KBM-7 (cell line): ENCODE measurements around the gene SLC13A3.

Source experiments
- DNase-seq: peaks from one replicate; pipeline ENCODE4 v3.0.0-alpha.2; 2015
- in situ Hi-C: fragments of 300-500 bp; cut with MboI; formaldehyde crosslinking; loops from 2 replicates; pipeline ENCODE4 v1.14.3; 2020; ENCODE audit warnings: low sequenced_read_pairs, low pct_unique_long_range_greater_than_20kb, mixed read lengths

The SLC13A3 gene, protein sequence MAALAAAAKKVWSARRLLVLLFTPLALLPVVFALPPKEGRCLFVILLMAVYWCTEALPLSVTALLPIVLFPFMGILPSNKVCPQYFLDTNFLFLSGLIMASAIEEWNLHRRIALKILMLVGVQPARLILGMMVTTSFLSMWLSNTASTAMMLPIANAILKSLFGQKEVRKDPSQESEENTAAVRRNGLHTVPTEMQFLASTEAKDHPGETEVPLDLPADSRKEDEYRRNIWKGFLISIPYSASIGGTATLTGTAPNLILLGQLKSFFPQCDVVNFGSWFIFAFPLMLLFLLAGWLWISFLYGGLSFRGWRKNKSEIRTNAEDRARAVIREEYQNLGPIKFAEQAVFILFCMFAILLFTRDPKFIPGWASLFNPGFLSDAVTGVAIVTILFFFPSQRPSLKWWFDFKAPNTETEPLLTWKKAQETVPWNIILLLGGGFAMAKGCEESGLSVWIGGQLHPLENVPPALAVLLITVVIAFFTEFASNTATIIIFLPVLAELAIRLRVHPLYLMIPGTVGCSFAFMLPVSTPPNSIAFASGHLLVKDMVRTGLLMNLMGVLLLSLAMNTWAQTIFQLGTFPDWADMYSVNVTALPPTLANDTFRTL

DNA sequence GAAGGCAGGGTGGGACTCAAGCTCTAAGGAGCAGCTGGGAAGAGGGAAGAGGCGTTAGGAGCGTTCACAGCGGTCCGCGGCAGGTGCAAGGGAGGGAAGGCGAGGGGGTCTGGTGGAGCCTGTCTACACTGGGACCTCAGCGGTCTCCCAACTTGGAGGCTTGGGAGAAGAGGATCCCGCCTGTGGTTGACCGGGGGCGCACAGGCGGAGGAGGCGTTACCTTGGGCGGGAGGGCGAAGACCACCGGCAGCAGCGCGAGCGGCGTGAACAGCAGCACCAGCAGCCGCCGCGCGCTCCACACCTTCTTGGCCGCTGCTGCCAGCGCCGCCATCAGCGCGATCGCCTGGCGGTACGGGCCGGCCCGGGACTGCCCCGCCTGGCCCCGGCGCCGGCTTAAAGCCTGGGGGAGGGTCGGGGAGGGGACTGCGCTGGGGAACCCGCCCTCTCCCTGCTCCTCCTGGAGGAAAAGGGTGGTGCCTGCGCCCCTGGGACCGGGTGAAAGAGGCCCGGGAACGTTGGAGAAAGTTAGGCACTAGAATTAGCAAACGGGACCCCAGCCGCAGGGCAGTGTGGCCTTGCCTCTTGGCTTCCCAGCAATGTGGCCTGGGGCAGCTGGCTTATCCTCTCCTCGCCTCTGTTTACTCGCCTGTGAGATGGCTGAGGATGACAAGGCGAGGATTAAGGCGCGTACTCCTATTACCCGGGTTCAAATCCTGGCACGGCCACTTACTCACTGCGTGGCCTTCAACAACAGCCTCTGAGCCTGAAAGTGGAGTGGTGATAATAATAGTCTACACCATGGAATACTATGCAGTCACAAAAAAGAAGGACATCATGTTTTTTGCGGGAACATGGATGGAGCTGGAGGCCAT lies at the start of gene SLC13A3:
TSS of gene SLC13A3 (minus strand) at position 369 of the 872 bp plus-strand sequence. CDS start at position 331, 38 bp downstream.
- in situ Hi-C loops = no loop called here
- no peak for DNase-seq

DNA sequence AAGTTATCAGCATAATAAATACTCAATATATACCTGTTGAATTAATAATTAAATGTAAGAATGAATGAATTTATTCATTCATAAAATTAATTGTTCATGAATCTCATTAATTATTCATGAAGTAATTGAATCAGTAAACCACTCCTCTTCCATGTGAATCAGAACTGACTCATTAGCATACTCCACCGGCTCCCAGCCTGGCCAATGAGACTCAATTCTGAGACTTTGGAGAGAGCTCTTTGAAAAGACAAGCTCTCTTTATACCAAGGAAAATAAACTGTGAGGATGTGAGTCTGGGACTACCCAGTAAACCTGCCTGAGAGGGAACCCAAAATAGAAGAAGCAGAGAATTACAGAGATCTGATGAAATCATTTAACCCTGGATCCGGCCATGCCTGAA lies 49.8 kb upstream of the SLC13A3 start:
- no peak for DNase-seq
- in situ Hi-C loops = no loop called here

DNA sequence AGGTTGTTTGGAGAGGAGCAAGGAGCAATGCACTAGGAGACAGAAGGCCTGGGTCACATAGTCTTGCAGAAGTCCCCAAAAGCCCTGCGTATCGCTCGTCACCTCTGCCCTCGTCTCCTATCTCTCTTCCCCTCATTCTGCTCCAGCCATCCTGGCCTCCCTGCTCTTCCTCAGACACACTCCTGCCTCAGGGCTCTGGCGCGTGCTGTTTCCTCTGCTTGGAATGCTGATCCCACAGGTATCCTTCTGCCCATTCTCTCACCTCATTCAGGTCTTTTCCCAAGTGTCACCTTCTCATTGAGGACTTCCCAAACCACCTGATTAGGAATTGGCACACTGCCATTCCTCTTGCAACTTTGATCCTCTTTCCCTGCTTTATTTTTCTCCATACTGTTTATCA lies 49.2 kb upstream of the SLC13A3 start:
- in situ Hi-C loops = no loop called here
- DNase-seq = no peak

DNA sequence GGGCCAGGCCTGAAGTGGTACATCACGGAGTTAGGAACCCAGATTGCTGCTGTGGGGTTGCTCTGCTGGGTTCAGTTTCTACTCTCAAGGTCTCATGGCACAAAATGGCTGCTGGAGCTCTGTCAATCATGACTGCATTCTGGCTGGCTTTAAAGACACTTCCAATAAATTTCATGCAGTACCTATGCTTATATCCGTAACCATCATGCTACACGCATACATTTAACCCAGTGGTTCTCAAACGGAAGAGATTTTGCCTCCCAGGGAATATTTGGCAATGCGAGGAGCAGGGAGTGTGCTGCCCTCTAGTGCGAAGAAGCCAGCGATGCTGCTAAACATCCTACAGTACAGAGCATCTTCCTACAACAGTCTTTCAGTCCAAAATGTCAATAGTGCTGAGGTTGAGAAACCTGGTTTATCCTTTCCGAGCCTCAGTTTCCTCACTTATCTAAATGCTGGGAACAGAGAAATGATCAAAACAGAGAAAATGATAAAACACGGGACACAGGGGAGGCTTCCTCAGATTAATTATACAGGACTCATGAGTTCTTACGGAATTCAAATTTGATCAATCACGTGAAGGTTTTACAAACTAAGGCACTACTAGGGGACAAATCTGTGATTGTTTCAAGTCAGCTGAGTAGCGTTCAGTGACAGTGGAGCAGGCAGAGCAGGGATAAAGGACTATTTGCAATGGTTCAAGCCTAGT lies 48.5 kb upstream of the SLC13A3 start:
- DNase-seq = peak; percentile 46

DNA sequence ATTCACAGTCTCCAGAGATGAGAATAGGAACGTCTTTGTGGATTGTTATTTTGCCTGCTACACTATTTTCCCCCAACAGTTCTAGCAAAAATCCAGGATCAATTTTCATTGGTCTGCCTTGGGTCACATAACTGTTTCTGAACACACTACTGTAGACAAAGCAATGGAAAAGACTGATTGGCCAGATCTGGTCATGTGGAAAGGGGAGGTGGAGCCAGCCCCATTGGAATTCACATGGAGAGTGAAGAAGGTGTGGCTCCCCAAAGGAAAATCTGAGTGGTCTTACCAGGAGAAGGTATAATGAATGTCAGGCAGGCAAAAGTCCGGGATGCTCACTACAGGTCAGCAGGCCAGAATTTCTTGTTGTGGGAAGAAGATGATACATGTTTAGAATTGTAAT lies 47.5 kb upstream of the SLC13A3 start:
- in situ Hi-C loops = no loop called here
- no peak for DNase-seq

More for the DNA sequence above, 48.5 kb upstream of the SLC13A3 start:
- in situ Hi-C loops = no loop called here

DNA sequence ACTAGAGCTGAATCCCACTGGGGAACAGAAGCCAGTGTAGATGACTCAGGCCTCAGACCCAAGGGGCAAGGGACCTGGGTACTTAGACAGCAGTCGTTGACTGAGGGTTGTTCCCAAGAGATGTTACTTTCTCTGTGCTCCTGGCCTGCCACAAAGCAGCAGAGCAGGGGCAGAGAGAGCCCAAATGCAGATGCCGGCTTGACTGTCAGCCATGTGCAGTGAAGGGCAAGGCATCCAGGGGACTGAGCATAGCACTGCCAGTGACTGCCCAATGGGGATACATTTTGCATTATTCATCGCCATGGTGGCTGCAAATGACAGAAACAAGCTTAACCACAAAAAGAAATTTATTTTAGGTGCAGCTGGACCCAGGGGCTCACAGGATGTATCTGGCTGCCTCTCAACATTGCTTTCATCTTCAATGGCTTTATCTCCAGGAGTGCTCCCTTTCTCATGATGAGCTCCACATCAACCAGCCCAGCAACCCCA lies 45.6 kb upstream of the SLC13A3 start:
- in situ Hi-C loops = no loop called here

DNA sequence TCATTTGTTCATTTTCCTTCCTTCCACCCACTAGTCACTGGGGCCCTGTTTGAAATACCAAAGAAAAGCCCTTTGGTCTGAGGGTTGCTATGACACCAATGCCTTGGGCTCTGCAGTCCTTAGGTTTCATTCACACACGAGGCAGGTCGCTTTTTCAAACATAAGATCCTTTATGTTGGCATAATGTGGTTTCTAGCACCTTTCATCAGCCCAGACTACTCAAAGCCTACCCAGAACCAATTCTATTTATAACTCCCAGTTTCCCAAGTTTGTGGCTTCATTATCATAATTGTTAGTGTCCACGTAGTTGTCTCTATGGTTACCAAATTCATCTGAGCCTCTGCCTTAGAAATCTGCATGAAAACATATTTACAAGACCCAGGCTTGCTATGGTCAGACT lies 44.6 kb upstream of the SLC13A3 start:
- in situ Hi-C loops = no loop called here
- DNase-seq = peak; percentile 45

More for the DNA sequence above, 45.6 kb upstream of the SLC13A3 start:
- no peak for DNase-seq

DNA sequence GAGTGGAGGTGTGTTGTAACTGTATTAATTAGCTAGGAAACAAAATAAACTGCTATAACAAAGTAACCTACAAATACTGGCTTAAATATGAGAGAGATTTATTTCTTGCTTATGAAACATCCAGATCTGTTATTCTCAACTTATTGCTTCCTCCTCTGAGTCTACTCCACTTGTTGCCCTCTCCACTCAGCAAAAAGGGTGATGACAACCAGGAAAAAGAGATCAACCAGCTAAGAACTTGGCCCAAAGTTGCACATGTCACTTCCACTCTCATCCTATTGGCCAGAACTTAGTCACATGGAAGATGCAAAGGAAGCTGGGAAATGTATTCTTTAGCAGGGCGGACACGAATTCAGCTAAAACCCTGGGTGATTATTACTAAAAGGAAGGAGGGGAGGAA lies 43.2 kb upstream of the SLC13A3 start:
- in situ Hi-C loops = no loop called here
- DNase-seq = peak; percentile 45

DNA sequence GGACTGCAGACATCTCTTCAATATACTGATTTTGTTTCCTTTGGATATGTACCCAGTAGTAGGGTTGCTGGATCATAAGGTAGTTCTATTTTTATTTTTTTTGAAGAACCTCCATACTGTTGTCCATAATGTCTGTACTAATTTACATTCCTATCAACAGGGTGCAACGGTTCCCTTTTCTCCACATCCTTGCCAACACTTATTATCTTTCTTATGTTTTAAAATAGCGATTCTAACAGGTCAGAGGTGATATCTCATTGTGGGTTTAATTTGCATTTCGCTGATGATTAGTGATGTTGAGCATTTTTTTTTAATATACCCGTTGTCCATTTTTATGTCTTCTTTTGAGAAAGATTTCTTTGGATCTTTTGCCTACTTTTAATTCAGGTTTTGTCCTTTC lies 39.9 kb upstream of the SLC13A3 start:
- DNase-seq = no peak
- in situ Hi-C loops = no loop called here

DNA sequence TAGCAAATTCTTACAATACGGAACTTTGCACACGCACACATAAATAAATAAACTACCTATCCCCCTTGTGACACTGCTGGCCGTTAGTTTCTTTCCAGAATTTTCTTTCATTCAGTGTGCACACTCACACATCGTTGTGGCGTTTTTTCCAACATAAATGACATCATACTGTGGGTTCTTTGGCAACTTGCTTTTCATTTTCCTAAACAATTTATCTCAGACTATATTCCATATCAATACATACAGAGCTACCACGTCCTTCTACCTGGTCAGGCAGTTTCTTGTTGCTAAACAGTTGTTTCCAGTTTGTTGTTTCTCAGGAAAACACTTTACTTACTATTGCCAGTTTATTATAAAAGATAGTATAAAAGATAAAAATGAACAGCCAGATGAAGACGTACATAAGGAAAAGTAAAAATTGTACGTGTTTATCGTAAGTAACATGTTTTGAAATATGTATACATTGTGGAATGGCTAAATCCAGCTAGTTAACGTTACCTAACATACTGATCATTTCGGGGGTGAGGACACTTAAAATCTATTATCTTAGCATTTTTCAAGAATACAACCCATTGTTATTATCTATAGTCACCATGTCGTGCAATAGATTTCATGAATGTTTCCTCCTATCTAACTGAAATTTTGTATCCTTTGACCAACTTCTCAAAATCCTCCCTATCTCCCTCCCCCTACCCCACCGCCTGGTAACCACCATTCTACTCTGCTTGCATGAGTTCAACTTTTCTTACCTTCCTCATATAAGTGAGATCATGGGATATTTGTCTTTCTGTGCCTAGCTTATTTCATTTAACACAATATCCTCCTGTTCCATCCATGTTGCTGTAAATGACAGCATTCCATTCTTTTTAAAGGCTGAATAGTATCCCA lies 39.2 kb upstream of the SLC13A3 start:
- in situ Hi-C loops = no loop called here
- no peak for DNase-seq

DNA sequence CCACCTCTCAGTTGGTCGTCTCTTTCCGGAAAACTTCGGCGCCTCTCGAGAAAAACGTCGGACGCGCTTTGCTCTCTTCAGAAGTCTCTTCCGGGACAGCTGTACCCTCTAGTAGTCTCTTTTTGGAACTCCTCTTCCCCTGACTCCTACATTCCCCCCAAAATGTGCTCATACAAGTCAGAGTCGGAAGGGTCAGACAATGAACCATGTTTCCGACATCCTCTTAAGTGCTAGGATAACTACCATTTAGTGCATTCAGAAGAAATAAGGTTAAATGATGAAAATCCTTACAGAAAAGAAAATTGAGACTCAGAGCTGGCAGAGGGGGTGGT lies 38.5 kb upstream of the SLC13A3 start:
- DNase-seq = no peak
- in situ Hi-C loops = loop anchor here (10.0 kb wide), 1 partner anchor 165 kb away; no protein-coding TSS in a partner anchor

DNA sequence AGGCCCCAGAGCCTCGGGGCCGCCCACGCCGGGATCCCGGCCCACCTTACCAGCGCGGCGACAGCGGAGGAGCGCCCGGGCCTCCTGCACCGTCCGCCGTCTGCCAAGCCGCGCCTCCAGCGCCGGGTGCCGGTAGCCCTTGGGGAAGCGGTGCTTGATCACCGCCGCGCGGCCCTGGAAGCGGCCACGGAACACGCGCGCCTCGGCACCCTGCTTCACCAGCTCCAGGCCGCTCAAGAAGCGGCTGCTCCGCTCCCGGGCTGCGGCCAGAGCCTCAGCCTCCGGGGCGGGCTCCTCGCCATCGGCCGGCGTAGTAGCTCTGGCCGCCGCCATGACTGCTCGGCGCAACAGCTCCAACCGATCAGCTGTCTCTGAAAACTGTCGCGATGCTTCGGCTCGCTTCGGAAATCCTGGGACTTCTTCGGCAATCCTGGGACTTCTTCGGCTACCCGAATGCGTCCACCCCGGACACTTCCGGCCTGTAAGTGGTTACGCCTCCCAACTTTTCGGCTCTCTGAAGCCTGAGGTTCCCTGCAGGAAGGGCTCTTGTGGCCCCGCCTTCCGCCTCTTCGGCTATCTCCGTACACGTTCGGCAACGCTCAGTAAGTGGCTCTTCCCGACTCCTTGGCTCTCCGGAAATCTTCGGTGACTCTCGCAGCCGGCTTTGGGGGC lies 38.0 kb upstream of the SLC13A3 start, which contains the start of gene TP53RK:
TSS of gene TP53RK (minus strand) at position 363 of the 672 bp plus-strand sequence. CDS start at position 333, 30 bp downstream.
- DNase-seq = peak; percentile 99
- in situ Hi-C loops = loop anchor here (10.0 kb wide), 1 partner anchor 164 kb away; no protein-coding TSS in a partner anchor

DNA sequence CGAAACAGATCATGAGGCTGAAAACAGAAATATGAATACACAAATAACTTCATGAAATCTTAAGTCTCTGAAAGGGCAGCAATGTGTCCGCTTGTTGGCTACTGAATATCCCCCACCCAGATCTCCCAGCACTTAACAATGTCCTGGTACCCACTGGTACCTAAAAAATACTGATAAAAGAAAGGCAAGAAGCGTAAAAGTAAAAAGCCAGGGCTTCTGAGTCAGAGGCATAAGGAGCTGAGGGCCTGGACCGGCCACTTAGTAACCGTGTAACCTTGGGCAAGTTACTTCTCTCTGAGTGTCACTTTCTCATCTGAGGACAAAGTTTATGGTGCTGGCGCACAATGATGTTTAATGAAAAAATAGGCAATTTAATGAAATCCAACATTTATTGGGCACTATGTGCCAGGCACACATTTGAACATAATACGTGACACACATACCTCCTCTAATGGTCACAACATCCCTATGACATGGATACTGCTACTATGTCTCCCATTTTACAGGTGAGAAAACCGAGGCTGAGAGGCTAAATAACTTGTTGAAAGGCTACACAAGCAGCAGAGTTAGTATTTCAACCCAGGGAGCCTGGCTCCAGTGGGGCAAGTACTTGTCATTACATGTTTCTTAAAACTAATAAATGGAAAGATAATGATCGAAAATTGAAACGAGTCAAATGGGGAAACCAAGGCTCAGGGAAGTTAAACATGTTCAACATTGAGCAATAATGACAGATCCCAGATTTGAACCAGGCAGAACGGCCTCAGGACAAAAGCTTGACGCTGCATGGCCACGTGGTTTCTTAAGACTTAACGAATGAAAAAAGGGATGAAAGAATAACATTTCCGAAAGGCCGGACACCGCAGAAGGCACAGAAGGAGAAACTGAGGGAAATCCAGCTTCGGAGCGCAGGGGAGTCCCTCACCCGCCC lies 37.2 kb upstream of the SLC13A3 start:
- no peak for DNase-seq
- in situ Hi-C loops = loop anchor here (10.0 kb wide), 1 partner anchor 164 kb away; no protein-coding TSS in a partner anchor

DNA sequence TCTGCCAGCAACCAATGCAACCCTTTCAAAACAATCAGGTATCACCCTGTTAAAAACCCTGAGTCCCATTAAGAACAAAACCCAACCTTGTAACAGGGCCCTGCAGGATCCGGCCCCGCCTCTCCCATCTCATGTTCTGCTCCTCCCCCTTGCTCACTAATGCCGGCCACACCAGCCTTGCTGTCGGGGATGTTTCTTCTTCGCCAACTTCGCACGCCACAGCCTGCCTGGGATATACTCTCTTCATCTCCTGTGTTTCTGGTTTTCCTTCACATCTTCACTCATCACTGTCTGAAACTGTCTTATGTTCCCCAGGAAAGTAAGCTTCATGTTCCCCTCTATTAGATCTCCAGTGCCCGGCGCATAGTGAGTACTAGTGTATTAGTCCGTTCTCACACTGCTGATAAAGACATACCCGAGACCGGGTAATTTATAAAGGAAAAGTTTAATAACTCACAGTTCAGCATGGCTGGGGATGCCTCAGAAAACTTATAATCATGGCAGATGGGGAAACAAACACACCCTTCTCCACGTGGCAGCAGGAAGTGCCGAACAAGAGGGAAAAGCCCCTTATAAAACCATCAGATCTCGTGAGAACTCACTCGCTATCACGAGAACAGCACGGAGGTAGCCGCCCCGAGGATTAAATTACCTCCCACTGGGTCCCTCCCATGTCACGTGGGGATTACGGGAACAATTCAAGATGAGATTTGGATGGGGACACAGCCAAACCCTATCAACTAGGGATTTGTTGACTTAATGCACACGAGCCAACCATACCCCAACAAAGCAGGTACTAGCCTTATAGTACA lies 32.9 kb upstream of the SLC13A3 start:
- in situ Hi-C loops = loop anchor here (10.0 kb wide), 1 partner anchor 159 kb away; no protein-coding TSS in a partner anchor
- no peak for DNase-seq

DNA sequence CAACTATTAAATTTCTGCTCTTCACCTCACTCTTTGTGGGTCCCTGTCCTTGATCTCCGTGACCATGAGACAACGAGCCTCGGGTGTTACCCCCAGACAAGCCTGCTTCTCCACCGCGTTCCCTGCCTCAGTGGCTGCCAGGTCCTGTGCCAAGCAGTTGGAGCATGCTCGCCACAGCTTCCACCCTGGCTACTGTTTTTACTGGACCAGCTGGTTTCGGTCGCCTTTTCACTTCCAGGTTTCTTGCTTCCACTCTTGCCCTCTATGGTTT lies 32.3 kb upstream of the SLC13A3 start:
- no peak for DNase-seq
- in situ Hi-C loops = loop anchor here (10.0 kb wide), 1 partner anchor 159 kb away; no protein-coding TSS in a partner anchor
